ENCODE results near the gene KRT5.

KRT5 gene

DNA sequence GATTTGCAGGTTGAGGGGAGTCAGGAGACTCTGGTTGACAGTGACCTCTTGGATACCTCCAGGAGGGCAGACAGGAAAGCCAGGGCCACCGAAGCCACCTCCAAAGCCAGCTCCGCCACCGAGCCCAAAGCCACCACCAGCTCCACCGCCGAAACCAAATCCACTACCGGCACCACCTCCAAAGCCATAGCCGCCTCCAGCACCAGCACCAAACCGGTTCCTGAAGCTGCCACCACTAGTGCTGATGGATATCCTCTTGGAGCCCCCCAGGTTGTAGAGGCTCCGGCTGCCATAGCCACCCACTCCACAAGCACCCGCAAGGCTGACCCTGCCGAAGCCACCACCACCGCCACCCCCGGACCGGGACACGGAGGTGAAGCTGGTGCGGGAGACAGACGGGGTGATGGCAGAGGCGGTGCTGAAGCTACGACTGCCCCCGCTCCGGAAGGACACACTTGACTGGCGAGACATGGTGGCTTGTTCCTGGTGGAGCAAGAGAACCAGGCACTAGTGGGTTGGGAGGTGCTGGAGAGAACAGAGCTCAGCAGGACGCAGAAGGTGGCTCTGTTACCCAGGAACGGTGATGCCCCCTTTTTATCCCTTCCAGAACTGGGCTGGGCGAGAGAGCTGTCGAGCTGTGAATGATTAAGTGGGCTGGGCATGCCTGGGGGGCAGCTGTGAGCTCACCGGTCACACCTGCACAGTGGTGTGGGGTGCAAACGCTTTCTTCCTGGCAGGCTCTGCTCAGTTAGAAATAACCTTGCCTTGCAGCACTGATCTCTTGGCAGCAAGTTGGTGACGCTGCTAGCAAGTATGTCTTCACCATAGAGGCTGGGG lies at the start of gene KRT5:
Gene KRT5 (minus strand): TSS at position 569 of the 837 bp plus-strand sequence. CDS start 98 bp downstream, at position 471.
- DNase-seq, result peak; percentile 37

DNA sequence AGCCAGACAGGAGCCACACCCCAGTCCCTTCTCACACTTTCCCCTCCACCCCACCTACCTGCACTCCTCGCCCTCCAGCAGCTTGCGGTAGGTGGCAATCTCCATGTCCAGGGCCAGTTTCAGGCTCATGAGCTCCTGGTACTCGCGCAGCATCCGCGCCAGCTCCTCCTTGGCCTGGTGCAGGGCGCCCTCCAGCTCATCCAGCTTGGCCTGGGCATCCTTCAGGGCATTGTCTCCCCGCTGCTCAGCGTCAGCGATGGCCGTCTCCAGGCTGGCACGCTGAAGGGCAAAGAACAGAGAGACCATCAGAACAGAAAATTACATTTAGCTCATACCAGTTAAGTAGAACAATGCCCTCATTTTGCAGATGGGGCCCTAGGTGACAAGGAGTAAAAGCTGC lies 47.9 kb upstream of the KRT5 start:
- no peak for DNase-seq

DNA sequence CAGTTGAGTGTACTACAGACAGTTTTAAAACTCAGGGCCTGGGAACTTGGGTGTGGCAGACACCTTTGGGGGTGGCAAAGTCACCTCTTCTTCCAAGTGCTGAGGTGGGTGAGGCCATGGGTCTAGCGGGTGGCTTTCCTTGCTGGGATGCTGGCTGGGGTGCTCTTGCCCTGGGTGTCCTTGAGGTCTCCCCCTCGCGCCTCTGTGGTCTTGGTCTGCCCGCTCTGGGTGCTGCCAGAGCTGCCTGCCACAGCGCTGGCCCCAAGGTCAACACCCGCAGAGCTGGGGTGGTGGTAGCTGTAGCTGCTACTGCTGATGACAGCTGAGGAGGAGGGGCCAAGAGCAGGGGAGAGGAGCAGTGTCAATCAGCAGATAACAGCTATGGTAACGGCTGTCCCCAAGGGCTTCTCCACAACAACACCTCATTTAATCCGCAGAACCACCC lies 46.7 kb upstream of the KRT5 start:
- no peak for DNase-seq

DNA sequence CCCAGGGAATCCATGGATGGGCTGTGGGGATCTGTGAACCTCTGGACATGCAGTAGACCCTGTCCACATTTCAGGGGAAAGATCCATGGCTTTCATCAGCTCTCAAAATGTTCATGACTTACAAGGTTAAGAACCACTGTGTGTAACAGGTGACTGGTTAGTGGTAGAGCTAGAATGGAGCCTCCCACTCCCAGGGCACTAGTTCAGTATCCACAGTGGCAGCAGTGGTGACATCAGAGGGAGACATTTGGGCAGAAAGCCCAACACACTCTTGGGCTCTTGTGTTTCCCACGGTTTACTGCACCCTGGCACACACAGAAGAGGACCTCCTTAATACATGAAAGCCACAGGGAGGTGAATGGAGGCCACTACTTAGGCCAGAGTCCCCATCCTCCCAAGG lies 44.4 kb upstream of the KRT5 start:
- no peak for DNase-seq

DNA sequence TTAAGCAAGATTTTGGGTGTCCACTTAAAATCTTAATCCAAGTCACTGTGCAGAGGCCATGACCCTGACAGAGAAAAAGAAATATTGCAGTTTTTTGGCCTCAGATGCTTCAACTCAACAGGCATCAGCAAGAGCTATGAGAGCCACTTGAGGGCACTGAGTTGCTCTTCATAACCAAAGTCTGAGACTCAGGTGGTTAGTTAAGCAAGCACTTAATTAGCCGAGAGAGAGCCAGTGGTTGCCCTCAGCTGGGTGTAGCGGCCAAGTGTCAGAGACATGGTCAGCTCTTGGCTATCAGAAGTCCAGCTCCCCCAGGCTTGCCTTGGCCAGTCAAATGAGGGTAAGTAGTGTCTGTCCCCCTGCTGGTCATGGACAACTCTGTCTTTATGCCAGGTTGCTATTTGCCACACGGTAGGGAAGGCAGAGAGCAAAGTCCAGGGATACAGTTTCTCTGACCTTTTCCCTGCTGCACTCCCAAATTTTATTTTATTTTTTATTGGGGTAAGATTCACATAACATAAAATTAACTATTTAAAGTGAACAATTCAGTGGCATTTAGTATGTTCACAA lies 41.8 kb upstream of the KRT5 start:
- no peak for DNase-seq

DNA sequence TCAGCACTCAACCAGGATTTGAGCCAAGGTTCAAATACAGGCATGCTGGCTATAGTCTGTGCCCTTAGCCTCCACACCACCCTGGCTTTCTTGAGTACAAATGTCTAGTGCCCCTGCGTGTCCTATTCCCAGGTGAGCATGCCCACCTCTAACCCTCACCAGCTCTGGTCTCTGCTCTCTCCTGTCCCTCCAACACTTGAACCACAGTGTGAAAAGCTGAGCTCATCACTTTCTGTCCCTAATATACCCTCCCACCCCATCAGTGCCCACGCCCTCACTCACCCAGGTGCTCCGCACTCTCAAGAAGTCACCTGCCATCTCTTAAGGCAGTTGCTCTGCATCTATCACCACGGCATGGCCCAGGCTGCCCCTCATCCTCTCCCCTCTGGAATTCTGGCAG lies 39.8 kb upstream of the KRT5 start:
- no peak for DNase-seq

DNA sequence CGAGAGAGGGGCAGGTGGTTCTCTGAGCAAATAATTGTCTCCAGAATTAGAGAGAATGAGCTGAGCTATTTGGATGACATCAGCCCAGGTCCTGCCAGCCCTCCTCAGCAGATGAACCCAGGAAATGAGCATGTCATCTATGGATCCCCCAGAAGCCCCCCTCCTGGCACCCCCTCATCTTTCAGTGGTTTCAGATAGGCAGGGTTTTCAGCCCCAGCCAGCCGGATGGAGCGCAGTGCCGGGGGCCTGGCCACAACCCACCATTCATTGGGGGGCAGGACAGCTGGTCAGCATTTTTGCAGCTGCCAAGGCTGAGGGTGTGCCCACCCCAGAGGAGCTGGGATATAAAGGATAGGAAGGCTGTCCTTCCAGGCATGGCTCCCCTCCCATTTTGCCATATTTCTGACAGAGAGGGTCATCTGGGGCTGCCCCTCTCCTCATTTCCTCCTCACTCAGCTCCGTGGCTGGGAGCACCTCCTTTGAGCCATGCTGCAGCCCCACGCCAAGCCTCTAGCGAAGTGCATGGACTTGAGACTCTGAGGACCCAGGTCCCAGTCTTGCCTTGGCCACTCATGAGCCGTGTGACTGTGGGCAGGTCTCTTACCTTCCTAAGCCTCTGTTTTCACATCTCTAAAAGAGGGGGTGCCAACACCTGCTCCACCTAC lies 38.7 kb upstream of the KRT5 start:
- DNase-seq, result no peak

DNA sequence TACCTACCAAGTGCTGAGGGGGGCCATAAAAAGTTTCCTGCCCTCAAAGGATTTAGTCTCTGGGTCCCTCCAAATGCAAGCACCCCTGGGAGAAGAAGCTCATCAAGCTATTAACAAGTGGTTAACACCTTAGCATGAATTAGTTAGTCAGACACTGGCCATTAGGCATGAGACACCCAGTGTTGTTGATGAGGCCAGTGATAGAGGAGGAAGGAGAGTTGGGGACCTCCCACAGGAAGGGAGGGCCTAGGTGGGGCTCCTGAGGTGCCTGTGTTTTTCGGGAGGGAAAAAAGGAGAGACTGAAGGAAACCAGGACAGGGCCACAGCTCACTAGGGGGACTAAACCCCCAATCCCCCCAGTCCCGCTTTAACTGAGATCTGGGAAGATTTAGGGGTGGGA lies 37.3 kb upstream of the KRT5 start:
- no peak for DNase-seq

DNA sequence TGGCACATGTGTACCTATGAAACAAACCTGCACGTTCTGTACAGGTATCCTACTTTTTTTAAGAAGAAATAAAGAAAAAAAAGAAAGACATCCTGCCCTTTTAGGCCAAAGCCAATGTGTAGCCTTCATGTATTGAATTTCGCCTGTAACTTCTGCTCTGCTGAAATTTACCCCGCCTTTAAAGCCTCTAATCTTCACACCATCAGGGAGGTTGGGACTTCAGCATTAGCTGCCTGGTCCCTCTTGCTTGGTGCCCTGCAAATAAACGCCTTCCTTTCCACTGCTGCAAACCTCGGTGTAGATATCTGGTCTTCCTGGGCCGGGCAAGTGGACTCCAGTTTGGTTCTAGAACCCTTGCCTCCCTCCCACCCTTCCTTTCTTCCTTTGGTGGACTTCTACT lies 35.4 kb upstream of the KRT5 start:
- DNase-seq, result no peak

DNA sequence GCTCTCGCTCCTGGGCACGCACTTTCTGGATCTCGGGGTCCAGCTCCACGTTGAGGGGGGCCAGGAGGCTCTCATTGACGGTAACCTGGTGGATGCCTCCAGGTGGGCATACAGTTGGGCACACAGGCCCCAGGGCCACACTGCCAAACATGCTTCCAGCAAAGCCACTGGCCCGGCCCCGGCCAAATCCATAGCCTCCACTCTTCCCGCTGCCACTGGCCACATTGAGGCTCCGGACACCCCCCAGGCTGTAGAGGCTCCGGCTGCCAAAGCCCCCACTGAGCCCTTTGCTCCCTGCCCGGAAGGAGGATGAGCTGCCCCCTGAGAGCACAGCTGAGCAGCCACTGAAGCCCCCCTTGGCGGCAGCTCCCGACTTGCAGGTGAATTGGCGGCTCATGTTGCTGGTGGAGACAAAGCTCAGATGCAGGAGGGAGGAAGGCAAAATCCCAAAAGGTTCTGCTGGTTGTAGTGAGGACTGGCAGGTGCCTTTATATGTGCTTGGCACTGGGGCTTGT lies 32.5 kb upstream of the KRT5 start, which contains the start of gene KRT71:
Gene KRT71 (minus strand): TSS at position 465 of the 515 bp plus-strand sequence. CDS start 68 bp downstream, at position 397.
- no peak for DNase-seq

DNA sequence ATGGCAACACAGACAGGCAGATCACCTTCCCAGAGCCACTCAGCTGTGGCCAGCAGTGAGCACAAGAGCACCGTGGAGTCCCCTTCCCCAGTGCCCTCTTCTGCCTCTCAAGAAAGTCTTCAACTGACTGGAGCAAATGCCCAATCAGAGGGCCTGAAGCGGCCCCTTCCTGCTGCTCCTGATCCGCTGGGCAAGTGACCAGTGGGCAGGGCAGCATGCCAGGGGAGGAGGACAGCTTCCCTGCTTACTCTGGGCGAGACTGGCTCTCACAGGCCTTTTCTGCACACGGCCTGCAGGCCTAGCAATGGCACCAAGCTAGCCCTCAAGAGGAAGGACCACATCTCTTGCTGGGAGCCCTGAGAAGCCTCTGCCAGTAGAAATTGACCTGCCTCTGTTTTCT lies 31.9 kb upstream of the KRT5 start:
- DNase-seq, result no peak

DNA sequence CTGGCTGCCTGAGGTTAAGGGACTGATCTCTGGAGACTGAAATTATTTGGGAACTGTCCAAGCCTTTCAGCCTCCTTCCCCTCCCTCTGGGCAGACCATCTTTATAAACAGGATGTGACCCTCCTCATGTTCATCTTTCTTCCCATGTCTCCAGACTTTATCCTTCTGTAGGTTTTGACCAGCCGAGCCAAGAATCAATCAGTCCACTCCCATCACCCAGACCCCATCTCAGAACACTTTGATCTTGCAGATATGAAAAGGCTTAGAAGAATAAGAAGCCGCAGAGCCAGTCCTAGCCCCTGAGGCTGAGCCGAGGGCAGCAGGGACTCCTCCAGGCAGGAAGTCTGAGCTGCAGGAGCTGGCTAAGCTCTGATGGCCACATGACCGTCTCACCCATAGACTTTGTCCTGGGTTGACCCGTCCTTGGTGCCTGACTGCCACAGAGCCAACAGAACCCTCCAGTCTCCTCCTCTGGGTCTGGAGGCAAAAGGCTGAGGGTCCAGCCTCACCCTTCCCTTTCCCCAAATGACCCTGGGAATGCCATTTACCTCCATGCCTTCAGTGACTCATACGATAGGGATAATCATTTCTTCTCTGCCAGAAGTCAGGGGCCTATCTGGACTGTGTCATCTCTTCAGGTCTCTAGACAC lies 31.1 kb upstream of the KRT5 start:
- no peak for DNase-seq

DNA sequence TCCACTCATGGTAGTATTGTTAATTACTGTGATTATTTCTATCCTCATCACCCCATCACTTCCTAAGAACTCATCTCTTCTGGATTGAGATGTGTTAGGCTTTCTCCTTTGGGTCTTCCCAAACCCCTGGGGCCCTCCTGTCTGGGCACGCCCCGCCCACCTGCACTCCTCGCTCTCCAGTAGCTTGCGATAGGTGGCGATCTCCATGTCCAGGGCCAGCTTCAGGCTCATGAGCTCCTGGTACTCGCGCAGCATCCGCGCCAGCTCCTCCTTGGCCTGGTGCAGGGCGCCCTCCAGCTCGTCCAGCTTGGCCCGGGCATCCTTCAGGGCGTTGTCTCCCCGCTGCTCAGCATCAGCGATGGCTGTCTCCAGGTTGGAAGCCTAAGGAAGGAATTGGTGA lies 25.9 kb upstream of the KRT5 start:
- no peak for DNase-seq

DNA sequence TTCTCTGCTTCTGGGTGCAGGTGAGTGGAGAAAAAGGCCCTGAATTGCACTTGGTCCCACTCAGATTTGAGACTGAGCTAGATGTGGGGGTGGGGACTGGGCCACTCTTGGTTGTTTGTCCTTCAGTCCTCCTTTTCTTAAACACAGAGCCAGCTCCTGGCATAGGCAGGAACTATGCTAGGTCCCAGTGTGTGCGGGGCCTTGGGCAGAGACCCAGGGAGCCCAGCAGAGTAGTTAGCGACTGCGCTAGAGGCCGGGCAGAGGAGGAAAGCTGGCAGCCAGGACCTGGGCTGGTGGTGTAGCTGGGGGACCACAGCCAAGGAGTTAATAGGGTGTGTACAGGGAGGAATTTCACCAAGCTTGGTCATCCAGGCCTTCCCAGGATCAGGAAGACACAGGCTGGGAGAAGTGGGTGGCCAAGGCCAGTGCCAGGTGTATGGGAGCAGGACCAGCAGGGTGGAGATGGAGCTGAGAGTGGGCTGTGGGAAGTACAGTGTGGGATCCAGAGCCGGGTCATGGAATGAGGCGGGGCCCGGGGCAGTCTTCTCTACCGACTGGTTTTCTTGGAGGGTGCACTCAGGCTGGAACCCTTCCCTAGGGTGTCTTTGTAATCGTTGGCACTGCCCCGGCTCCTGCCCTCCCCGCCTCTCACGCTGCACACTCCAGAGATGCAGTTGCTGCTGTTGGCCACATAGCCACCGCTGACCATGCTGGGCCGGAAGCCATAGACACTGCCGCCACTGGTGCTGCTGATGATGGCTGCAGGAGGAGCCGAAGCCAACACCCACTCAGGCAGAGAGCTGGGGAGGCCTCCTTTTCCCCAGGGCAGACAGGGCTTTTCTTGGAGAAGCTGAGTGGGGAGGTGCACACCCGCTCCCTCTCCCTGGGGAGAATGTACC lies 24.0 kb upstream of the KRT5 start:
- DNase-seq, result no peak

DNA sequence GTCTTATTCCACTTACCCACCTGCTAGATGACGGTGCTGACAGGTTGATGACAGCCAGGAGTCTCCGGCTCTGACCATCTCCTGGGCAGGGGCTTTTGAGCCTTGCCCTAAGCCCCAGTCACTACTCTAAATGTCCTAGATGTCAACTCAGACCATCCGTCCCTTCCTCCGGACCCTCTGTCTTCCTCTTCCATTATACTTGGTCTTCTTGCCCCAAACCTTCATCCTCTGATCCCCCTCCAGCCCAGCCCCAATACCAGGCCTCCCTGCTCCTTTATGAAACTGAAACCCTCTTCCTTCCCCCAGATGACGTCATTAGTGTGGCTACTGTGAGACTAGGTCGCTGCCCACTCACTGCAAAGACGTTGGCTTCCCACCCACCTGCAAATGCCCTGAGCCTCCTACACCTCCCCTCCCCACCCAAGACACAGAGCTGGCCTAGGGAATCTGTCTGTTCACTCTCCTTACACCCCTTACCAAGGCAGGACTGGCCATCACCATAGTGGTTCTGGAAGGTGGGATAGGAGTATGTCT lies 22.7 kb upstream of the KRT5 start:
- DNase-seq, result no peak

DNA sequence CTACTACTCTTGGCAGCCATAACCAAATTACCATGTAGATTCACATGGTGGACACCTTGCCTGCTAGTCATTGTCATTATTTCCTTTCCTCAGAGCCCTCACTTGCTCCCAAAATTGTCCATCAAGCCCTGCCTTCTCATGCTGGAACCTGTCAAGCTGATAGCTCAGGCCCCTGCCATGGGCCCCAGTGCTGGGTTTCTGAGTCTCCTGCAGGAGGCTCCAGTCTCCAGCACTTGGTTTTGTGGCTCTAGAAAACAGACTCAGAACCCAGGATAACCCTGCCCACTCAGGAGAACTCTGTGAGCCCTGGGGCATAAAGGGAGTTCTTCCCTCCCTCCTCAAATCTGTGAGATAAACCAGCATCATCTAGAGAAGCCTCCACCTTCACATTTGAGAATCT lies 22.0 kb upstream of the KRT5 start:
- DNase-seq, result no peak

DNA sequence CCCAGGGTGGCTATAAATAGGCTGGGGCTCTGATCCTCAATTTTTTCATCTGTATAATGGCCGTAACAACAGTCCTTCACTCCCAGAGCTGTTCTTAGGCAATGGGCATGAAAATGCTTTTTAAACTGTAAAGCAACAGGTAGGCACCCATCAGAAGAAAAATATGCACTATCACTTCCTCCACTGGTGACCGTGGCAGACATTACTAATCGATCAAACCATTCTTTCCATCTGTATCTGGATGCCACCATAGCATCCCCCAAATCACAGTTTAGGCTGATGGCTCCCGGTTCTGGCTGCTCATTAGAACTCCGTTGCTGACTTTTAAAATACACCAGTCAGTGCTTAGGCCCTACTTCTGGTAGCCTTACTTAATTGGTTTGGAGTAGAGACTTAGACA lies 21.5 kb upstream of the KRT5 start:
- no peak for DNase-seq

DNA sequence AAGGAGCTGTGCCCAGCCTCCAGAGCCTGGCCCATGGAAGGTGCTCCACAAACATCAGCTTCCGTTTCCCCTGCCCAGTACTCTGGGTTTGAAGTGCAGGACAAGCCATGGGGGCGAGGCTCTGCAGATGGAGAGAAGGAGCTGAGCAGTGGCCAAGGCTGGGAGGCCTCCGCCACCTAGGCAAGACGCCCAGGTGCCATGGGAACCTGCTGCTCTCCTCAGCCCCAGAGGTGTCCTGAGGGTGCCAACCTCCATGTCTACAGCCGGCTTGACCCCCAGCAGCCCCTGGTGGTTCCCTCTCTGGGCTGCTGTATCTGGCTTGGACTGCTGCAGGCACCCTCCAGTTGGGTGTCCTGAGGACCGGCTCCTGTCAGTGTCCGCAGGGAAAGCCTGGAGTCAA lies 20.3 kb upstream of the KRT5 start:
- no peak for DNase-seq

DNA sequence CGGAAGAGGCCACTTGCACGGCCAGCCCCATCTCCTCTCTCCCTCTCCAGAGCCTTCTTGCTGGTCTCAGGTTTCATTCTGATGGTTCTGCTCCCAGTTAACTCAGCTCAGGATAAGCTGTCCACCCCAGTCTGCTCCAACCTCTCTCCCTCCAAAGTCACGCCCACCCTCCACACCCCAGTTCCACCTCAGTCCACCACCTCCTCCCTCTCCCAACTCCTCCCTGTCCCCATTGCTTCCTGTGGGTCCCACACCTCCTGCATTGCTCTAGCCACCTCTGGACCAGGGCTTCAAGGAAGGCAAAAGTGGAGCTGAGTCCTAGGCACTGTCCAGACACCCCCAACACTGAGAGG lies 19.6 kb upstream of the KRT5 start:
- no peak for DNase-seq

DNA sequence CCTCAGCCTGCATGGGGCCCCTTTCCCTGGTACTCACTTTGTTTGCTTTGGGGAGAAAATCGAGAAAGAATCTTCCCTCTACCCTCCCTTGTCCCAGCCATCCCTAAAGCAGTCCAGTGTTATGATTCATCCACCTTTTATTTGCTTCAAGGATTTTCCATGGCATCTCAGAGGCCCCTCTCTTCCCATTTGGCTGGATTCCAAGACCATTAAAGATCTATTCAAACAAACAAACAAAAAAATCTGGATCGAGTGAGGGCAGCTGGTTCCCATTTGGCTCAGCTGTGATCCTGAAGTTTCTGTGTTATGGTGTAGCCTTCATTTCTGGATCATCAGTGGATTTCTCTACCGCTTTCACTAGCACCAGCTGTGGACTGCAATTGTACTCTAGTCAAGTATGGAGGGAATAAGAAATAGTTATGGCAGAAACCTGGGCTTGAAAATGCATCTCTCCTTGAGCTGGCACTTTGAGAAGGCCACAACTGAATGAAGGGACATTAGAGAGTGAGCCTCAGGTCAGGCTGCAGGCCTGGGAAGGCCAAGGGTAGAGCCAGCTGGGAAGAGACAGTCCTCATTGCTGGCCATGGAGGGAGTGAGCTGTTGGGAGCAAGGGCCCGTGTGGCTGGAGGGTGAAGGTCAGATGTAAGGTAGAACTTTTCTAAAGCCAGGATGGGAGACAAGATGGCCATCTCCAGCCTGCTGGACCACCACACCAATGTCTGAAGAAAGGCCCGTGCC lies 19.1 kb upstream of the KRT5 start:
- no peak for DNase-seq

DNA sequence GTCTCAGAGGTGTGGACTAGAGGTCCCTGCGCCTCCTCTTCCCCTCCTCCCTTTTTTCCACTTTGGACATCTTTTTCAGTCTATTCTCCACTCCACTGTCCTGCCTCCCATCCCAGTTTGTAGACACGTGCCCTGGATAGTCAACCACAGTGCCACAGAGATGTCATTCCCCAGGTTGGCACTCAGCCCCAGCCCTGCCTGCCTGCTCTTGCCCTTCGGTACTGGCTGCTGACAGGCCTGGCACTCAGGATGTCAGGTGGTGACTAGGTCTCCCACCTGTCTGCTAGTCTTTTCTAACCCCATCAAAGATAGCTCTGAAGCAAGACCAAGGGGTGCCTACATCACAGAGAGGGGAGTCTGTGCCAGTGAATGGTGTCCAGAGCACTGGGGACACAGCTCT lies 16.9 kb upstream of the KRT5 start:
- DNase-seq, result no peak

Data from right forelimb (tissue), 1 donor.